ENCODE data around the gene KAZN. TPM values are rescaled to one million over a fixed set of nuclear protein-coding genes. Genes with fewer than 3 reads are reported as not detected.

KAZN gene
- total RNA-seq, 3 donors from 2014 or later = 12.2 to 16.4 (median 16.2) TPM

DNA sequence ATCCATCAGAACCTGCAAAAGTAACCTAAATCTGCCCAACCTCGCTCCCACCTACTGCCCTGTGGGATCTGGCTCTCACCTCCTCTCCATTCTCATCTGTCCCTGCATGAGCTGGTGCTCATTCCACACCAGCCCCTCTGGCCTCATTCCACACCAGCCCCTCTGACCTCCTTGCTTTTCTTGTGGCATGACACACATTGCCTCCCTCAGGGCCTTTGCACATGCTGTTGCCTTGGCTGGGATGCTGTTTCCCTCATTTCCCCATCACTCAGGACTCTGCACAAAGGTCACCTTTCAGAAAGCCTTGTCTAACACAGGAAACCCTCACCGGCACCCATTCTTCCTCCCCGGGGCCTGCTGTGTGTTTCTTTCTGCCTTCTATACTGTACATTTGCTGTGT, 197.1 kb downstream of the KAZN start:
- Histone ChIP-seq H3K36me3 (no peaks in the 10 kb centered on the region), H3K9me3 (no peaks in the 10 kb centered on the region), H3K4me3 (no peak overlapping the region), H3K27ac (no peak overlapping the region), H3K4me1 (no peaks in the 10 kb centered on the region), H3K27me3 (no peaks in the 10 kb centered on the region)
- intact Hi-C loops (cut with DNase I; ENCODE audit: low total_unique reads) = loop anchor here (10.0 kb wide), 1 partner anchor 399 kb away; no protein-coding TSS in a partner anchor
- no peak for TF ChIP-seq POLR2A (IDR thresholded peaks at IDR 0.05)
- TF ChIP-seq, protein P1, sequence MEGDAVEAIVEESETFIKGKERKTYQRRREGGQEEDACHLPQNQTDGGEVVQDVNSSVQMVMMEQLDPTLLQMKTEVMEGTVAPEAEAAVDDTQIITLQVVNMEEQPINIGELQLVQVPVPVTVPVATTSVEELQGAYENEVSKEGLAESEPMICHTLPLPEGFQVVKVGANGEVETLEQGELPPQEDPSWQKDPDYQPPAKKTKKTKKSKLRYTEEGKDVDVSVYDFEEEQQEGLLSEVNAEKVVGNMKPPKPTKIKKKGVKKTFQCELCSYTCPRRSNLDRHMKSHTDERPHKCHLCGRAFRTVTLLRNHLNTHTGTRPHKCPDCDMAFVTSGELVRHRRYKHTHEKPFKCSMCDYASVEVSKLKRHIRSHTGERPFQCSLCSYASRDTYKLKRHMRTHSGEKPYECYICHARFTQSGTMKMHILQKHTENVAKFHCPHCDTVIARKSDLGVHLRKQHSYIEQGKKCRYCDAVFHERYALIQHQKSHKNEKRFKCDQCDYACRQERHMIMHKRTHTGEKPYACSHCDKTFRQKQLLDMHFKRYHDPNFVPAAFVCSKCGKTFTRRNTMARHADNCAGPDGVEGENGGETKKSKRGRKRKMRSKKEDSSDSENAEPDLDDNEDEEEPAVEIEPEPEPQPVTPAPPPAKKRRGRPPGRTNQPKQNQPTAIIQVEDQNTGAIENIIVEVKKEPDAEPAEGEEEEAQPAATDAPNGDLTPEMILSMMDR (IDR thresholded peaks at IDR 0.05) = no peak
- no peak for DNase-seq (ENCODE audit: low spot score in 2 of 2)

DNA sequence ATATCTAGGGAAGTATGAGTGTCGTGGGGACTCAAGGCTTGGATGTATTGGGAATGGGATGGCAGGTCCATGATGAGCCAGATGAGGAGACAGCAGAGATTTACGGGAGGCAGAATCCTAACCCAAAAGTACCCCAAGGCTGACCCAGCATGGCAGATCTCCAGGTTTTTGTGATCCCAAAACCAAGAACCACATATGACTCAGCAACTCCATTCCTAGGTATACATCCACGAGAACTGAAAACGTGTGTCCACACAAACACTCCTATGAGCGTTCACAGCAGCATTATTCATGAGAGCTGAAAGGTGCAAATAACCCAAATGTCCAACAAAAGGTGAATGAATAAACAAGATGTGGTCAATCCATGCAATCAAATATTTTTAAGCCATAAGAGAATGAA, 201.5 kb downstream of the KAZN start:
- DNase-seq (ENCODE audit: low spot score in 2 of 2) = no peak
- intact Hi-C loops (cut with DNase I; ENCODE audit: low total_unique reads) = no loop called here
- Histone ChIP-seq H3K27me3 (no peaks in the 10 kb centered on the region), H3K4me3 (no peak overlapping the region), H3K9me3 (no peaks in the 10 kb centered on the region), H3K4me1 (no peaks in the 10 kb centered on the region), H3K27ac (no peak overlapping the region), H3K36me3 (no peaks in the 10 kb centered on the region)
- TF ChIP-seq, protein P1 (IDR thresholded peaks at IDR 0.05) = no peak
- no peak for TF ChIP-seq POLR2A (IDR thresholded peaks at IDR 0.05)

DNA sequence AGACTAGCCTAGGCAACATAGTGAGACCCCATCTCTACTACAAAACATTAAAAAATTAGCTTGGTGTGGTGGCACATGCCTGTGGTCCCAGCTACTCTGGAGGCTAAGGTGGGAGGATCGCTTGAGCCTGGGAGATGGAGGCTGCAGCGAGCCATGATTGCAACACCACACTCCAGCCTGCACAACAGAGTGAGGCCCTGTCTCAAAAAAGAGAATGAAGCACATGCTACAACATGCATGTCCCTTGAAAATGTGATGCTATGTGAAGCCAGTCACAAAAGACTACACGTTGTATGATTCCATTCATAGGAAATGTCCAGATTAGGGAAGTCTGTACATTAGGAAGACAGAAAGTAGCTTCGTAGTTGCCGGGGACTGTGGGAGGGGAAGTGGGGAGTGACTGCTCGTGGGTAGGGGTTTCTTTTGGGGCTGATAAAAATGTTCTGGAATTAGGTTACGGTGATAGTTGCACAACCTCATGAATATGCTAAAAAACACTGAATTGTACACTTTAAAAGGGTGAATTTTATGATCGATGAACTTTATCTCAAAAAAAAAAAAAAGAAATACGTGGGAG, 202.1 kb downstream of the KAZN start:
- intact Hi-C loops (cut with DNase I; ENCODE audit: low total_unique reads) = no loop called here
- DNase-seq (ENCODE audit: low spot score in 2 of 2) = no peak
- H3K4me1 ChIP-seq = no peaks in the 10 kb centered on the region

DNA sequence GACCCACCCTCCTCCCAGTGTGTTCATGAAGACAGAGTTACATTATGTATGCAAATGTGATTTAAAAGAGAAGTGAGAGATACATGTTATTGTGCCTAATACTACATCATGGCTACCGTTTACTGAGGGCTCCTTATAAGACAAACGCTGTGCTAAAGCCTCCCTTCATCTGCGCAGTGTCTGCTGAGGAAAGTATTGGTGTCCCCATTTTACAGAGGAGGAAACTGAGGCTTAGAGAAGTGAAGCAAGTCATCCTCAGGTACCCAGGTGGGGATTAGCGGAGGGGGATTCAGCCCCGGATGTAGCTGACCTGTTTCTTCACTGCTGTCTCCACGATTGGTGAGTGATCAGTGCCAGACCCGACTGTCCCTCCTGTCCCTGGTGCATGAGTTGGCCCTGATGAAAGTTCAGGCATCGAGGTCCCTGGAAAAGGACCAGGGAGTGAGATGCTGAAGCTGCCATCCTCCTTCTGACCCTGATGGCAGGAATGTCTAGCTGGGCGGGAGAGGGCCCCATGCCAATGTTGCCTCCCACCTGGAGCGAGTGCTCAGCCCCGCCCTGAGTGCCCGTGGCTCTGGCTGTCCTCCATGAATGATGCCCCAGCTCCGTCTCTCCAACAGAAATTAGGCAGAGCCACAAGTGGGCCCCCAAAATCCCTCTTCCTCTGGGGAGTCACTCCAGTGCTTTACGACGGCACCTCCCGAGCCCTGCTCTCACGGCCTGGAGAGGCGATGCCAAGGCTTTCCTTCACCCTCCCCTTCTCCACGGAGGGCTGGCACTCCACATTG, 204.7 kb downstream of the KAZN start:
- Histone ChIP-seq H3K36me3 (no peaks in the 10 kb centered on the region), H3K4me1 (no peaks in the 10 kb centered on the region), H3K4me3 (peak overlapping the region in 1 of 3 donors; percentile 15), H3K9me3 (peaks cover 13 to 21% of the 10 kb centered on the region in 2 donors), H3K27ac (no peak overlapping the region), H3K27me3 (no peaks in the 10 kb centered on the region)
- TF ChIP-seq POLR2A (IDR thresholded peaks at IDR 0.05) (no peak), POLR2AphosphoS5 (IDR thresholded peaks at IDR 0.05) (no peak)
- TF ChIP-seq, protein P1 (IDR thresholded peaks at IDR 0.05) = no peak
- no peak for DNase-seq (ENCODE audit: low spot score in 2 of 2)
- intact Hi-C loops (cut with DNase I; ENCODE audit: low total_unique reads) = no loop called here

More for the DNA sequence above, 202.1 kb downstream of the KAZN start:
- H3K9me3 ChIP-seq = no peaks in the 10 kb centered on the region
- no peaks in the 10 kb centered on the region for H3K27me3 ChIP-seq
- H3K36me3 ChIP-seq = no peaks in the 10 kb centered on the region
- no peak overlapping the region for H3K27ac ChIP-seq
- no peak overlapping the region for H3K4me3 ChIP-seq
- no peak for TF ChIP-seq POLR2AphosphoS5 (IDR thresholded peaks at IDR 0.05)
- TF ChIP-seq, protein P1 (IDR thresholded peaks at IDR 0.05) = no peak
- no peak for TF ChIP-seq POLR2A (IDR thresholded peaks at IDR 0.05)

DNA sequence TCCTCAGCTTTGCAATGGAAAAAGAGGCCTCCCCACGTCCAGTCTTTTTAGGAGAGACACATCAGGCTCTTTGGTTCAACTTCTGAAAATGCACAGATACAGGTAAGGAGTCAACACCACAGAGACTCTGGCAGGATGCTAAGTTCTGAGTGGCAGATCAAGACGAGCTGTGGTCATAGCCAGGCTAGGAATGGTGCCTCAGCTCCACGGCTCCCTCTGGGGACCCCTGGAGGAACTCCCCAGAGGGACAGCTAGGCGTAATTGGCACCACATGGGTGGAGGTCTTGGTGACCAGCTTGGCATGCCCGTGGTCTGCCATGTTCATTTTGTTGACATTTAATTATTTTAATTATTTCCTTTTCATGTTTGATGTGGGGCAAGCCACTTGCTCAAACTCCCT, 206.1 kb downstream of the KAZN start:
- intact Hi-C loops (cut with DNase I; ENCODE audit: low total_unique reads) = no loop called here
- no peak for TF ChIP-seq POLR2AphosphoS5 (IDR thresholded peaks at IDR 0.05)
- TF ChIP-seq, protein P1 (IDR thresholded peaks at IDR 0.05) = peak in 1 of 3 donors; percentile 11
- no peak overlapping the region for H3K4me3 ChIP-seq
- H3K27ac ChIP-seq = no peak overlapping the region
- peaks cover 13 to 21% of the 10 kb centered on the region in 2 donors for H3K9me3 ChIP-seq
- no peaks in the 10 kb centered on the region for H3K27me3 ChIP-seq
- H3K4me1 ChIP-seq = no peaks in the 10 kb centered on the region
- H3K36me3 ChIP-seq = no peaks in the 10 kb centered on the region
- no peak for DNase-seq (ENCODE audit: low spot score in 2 of 2)
